HTR-8/SVneo (cell line): ENCODE measurements around the gene OSBPL10.
"Not testable (repeated sequence)": the region's sequence is repeated elsewhere in the genome, so short reads cannot be mapped to it uniquely, and the experiment has no call there.

ENCODE experiments used
- DNase-seq: peaks from one replicate; pipeline ENCODE4 v3.0.0; 2011; ENCODE audit warnings: low spot score, mixed read lengths; ENCODE audit not compliant: insufficient read length
- FAIRE-seq: peaks from 2 replicates; lab custom pipeline; 2011; peaks lifted over from hg19 to GRCh38; lab: Jason Lieb, UNC

OSBPL10 gene

GRCh38 chr3:31871939-31872507, 109.0 kb downstream of the OSBPL10 start:
- DNase-seq (no peak), FAIRE-seq (no peak)

- FAIRE-seq, DNase-seq: not testable (repeated sequence)
Observed at GRCh38 chr3:31870111-31870510, 111.0 kb downstream of the OSBPL10 start.

- no peak for FAIRE-seq
- no peak for DNase-seq
Observed at GRCh38 chr3:31868236-31868635, 112.8 kb downstream of the OSBPL10 start.

GRCh38 chr3:31862666-31863279, 118.3 kb downstream of the OSBPL10 start:
- FAIRE-seq (no peak), DNase-seq (no peak)

GRCh38 chr3:31861826-31862225, 119.2 kb downstream of the OSBPL10 start:
- DNase-seq (no peak), FAIRE-seq (no peak)

GRCh38 chr3:31860642-31861041, 120.4 kb downstream of the OSBPL10 start:
- DNase-seq, FAIRE-seq: not testable (repeated sequence)

GRCh38 chr3:31859245-31859644, 121.8 kb downstream of the OSBPL10 start:
- no peak for FAIRE-seq
- no peak for DNase-seq

GRCh38 chr3:31858439-31858838, 122.6 kb downstream of the OSBPL10 start:
- DNase-seq (peak; percentile 10), FAIRE-seq (no peak)

GRCh38 chr3:31853580-31853979, 127.5 kb downstream of the OSBPL10 start:
- DNase-seq: no peak
- no peak for FAIRE-seq

GRCh38 chr3:31851278-31851677, 129.8 kb downstream of the OSBPL10 start:
- FAIRE-seq (no peak), DNase-seq (no peak)

- no peak for DNase-seq
Observed at GRCh38 chr3:31848911-31849310, 132.2 kb downstream of the OSBPL10 start.

GRCh38 chr3:31848163-31848818, 132.8 kb downstream of the OSBPL10 start:
- no peak for FAIRE-seq
- no peak for DNase-seq

More at GRCh38 chr3:31848911-31849310, 132.2 kb downstream of the OSBPL10 start:
- no peak for FAIRE-seq

- FAIRE-seq (no peak), DNase-seq (no peak)
Observed at GRCh38 chr3:31847760-31848159, 133.3 kb downstream of the OSBPL10 start.

GRCh38 chr3:31841515-31841914, 139.5 kb downstream of the OSBPL10 start:
- FAIRE-seq (no peak), DNase-seq (no peak)

GRCh38 chr3:31840252-31840651, 140.8 kb downstream of the OSBPL10 start:
- FAIRE-seq (no peak), DNase-seq (no peak)

- no peak for DNase-seq
Observed at GRCh38 chr3:31839144-31839917, 141.7 kb downstream of the OSBPL10 start.

GRCh38 chr3:31836131-31837075, 144.7 kb downstream of the OSBPL10 start:
- DNase-seq: no peak
- no peak for FAIRE-seq

More at GRCh38 chr3:31839144-31839917, 141.7 kb downstream of the OSBPL10 start:
- no peak for FAIRE-seq

GRCh38 chr3:31833391-31834190, 147.5 kb downstream of the OSBPL10 start:
- no peak for FAIRE-seq
- no peak for DNase-seq

GRCh38 chr3:31832551-31832950, 148.5 kb downstream of the OSBPL10 start:
- FAIRE-seq: no peak
- DNase-seq: no peak
